HepG2 (cell line): ENCODE data around the gene CCDC148. TPM values are rescaled to one million over a fixed set of nuclear protein-coding genes. Genes with fewer than 3 reads are reported as not detected.

Source experiments
- ATAD3A ChIP-seq: sonication (generic); formaldehyde crosslinking; IDR thresholded peaks from 2 replicates; pipeline ENCODE4 v1.4.0; 2020; ENCODE audit warnings: missing genetic modification reagents
- CCAR2 ChIP-seq: fragments of 200-400 bp; formaldehyde crosslinking; optimal IDR thresholded peaks from 2 replicates; pipeline ENCODE3; 2018; ENCODE audit warnings: low read depth, mild to moderate bottlenecking, low read length, moderate library complexity
- CTCF ChIP-seq: sonication (generic); formaldehyde crosslinking; IDR thresholded peaks from 2 replicates; pipeline ENCODE4 v1.5.0; 2020; ENCODE audit warnings: mild to moderate bottlenecking, missing genetic modification reagents, moderate library complexity
- HMG20B ChIP-seq: conservative IDR thresholded peaks from 2 replicates; pipeline ENCODE4 v1.6.1; 2016; ENCODE audit warnings: missing genetic modification reagents, missing compliant biosample characterization
- HNRNPUL1 ChIP-seq: fragments of 200-400 bp; formaldehyde crosslinking; IDR thresholded peaks from 2 replicates; pipeline ENCODE4 v1.6.1; 2017; ENCODE audit warnings: low read depth, mild to moderate bottlenecking, low read length, moderate library complexity
- KAT2B ChIP-seq: fragments of 150-350 bp; IDR thresholded peaks from 2 replicates; pipeline ENCODE4 v1.6.1; 2014; ENCODE audit warnings: low read depth, low read length, borderline replicate concordance
- NCOA1 ChIP-seq: sonication (generic); formaldehyde crosslinking; IDR thresholded peaks from 2 replicates; pipeline ENCODE4 v1.9.0; 2021; ENCODE audit warnings: missing genetic modification reagents
- NR1H2 ChIP-seq: sonication (generic); formaldehyde crosslinking; IDR thresholded peaks from 2 replicates; pipeline ENCODE4 v1.8.1; 2022; ENCODE audit warnings: low read depth, missing genetic modification reagents, borderline replicate concordance
- PBX2 ChIP-seq: IDR thresholded peaks from 2 replicates; pipeline ENCODE4 v1.6.1; 2016; ENCODE audit warnings: control low read depth
- PRDM15 ChIP-seq: sonication (generic); formaldehyde crosslinking; IDR thresholded peaks from 2 replicates; pipeline ENCODE4 v1.4.0; 2020; ENCODE audit warnings: missing genetic modification reagents
- SALL2 ChIP-seq: sonication (generic); formaldehyde crosslinking; IDR thresholded peaks from 2 replicates; pipeline ENCODE4 v1.8.1; 2023; ENCODE audit warnings: mild to moderate bottlenecking, missing genetic modification reagents, inconsistent platforms
- SETDB1 ChIP-seq: sonication (generic); formaldehyde crosslinking; IDR thresholded peaks from 2 replicates; pipeline ENCODE4 v1.5.1; 2020; ENCODE audit warnings: missing genetic modification reagents, mild to moderate bottlenecking, borderline replicate concordance
- SIX1 ChIP-seq: sonication (generic); formaldehyde crosslinking; IDR thresholded peaks from 2 replicates; pipeline ENCODE4 v1.4.0; 2020; ENCODE audit warnings: missing genetic modification reagents, borderline replicate concordance
- ZBTB14 ChIP-seq: sonication (generic); formaldehyde crosslinking; IDR thresholded peaks from 2 replicates; pipeline ENCODE4 v1.4.0; 2020; ENCODE audit warnings: missing genetic modification reagents
- ZFP1 ChIP-seq: IDR thresholded peaks from 2 replicates; pipeline ENCODE4 v1.6.1; 2016
- ZFP82 ChIP-seq: sonication (generic); formaldehyde crosslinking; IDR thresholded peaks from 2 replicates; pipeline ENCODE4 v1.5.1; 2020; ENCODE audit warnings: mild to moderate bottlenecking, missing genetic modification reagents, borderline replicate concordance
- ZMAT5 ChIP-seq: sonication (generic); formaldehyde crosslinking; IDR thresholded peaks from 2 replicates; pipeline ENCODE4 v1.5.0; 2020; ENCODE audit warnings: mild to moderate bottlenecking, low read depth, missing genetic modification reagents, borderline replicate concordance
- ZNF331 ChIP-seq: sonication (generic); formaldehyde crosslinking; IDR thresholded peaks from 2 replicates; pipeline ENCODE4 v1.4.0; 2020; ENCODE audit warnings: missing genetic modification reagents
- ZNF550 ChIP-seq: sonication (generic); formaldehyde crosslinking; IDR thresholded peaks from 2 replicates; pipeline ENCODE4 v1.4.0; 2020; ENCODE audit warnings: mild to moderate bottlenecking, missing genetic modification reagents, borderline replicate concordance
- ZNF556 ChIP-seq: sonication (generic); formaldehyde crosslinking; IDR thresholded peaks from 2 replicates; pipeline ENCODE4 v1.4.0; 2020; ENCODE audit warnings: mild to moderate bottlenecking, missing genetic modification reagents, borderline replicate concordance
- ZNF737 ChIP-seq: sonication (generic); formaldehyde crosslinking; IDR thresholded peaks from 2 replicates; pipeline ENCODE4 v1.5.0; 2020; ENCODE audit warnings: missing genetic modification reagents, mild to moderate bottlenecking, borderline replicate concordance
- polyA plus RNA-seq, 8 experiments: library from polyadenylated mRNA; depleted of rRNA in 3 of 8; stranded (reverse) in 7 of 8; unstranded in 1 of 8; fragments of >200 nt; fragmentation: Illumina TruSeq in 4 of 8; extraction: Trizol in 4 of 8; gene quantifications; 2 replicates each; pipeline versions ENCODE4 v1.2.1 to v1.2.3, GENCODE V29; 2011 to 2016; ENCODE audit warnings: low read depth in 4 of 8, missing spikeins in 1 of 8, mixed read lengths in 1 of 8; ENCODE audit not compliant: insufficient read depth in 1 of 8
- total RNA-seq, 5 experiments: library from RNA; depleted of rRNA; stranded (reverse); fragments of >200 nt; fragmentation: Illumina TruSeq; extraction: Trizol; gene quantifications; 2 replicates each; pipeline ENCODE4 v1.2.3, GENCODE V29; 2016; ENCODE audit warnings: low read depth in 1 of 5

Gene CCDC148
- total and polyA plus RNA-seq, 2 of the 13 experiments (the other 11 are each of a cell fraction or from before 2014, with no cell fraction given): 0.30 to 0.49 TPM

- TF ChIP-seq SALL2 (CRISPR knock-in tag) (peak; percentile 99), ZBTB14 (CRISPR knock-in tag) (peak; percentile 89), ZNF737 (no peak), PRDM15 (CRISPR knock-in tag) (peak; percentile 78; the same call in 1 of the 2 replicates), NCOA1 (CRISPR knock-in tag) (peak; percentile 99), SIX1 (peak; percentile 87; the same call in 1 of the 2 replicates), ZMAT5 (CRISPR knock-in tag) (no peak), KAT2B (no peak), NR1H2 (peak; percentile 95; the same call in 1 of the 2 replicates), ATAD3A (CRISPR knock-in tag) (peak; percentile 79; the same call in 1 of the 2 replicates), ZNF550 (CRISPR knock-in tag) (0 out of 2 replicates have a peak, but pooled peaks have one; percentile 83), HMG20B (peak; percentile 85), CCAR2 (peak; percentile 61), ZFP82 (CRISPR knock-in tag) (peak; percentile 97), ZNF331 (CRISPR knock-in tag) (peak; percentile 98), ZFP1 (peak; percentile 74), CTCF (CRISPR knock-in tag) (peak; percentile 72), ZNF556 (CRISPR knock-in tag) (peak; percentile 100), PBX2 (no peak), HNRNPUL1 (no peak; the same call in 1 of the 2 replicates), SETDB1 (CRISPR knock-in tag) (no peak)
Observed at GRCh38 chr2:158457826-158458616, 1.5 kb upstream of the CCDC148 start (continued).
